Activated T-helper 1 cell treated with anti-CD3 and anti-CD28 coated beads, Interleukin-2, amount 50 U/mL, for 16 hours (primary cell): ENCODE measurements around the gene RNF227.
"Not testable (repeated sequence)": the region's sequence is repeated elsewhere in the genome, so short reads cannot be mapped to it uniquely, and the experiment has no call there.

Source experiments
- DNase-seq, 2 donors: peaks; one replicate each; pipeline ENCODE4 v3.0.0-alpha.2; 2020; ENCODE audit warnings: low read depth in 1 of 2, low spot score in 1 of 2

The RNF227 gene

GRCh38 chr17:7864995-7865650 lies 51.0 kb downstream of the RNF227 start:
- DNase-seq: no peak

GRCh38 chr17:7864384-7864783 lies 51.7 kb downstream of the RNF227 start:
- not testable (repeated sequence) for DNase-seq
